Right ventricle myocardium superior (tissue), 1 donor: ENCODE data around the gene NFIB. TPM values are rescaled to one million over a fixed set of nuclear protein-coding genes. Genes with fewer than 3 reads are reported as not detected.
A peak's percentile ranks its signal among the peaks of the same experiment; 100 is the strongest.

Experiments used
- ATAC-seq: fragments of 200-7000 bp; cut with Tn5 transposase; one replicate; pipeline ENCODE4 v1.9.1; 2020; ENCODE audit warnings: mild to moderate bottlenecking; ENCODE audit not compliant: poor library complexity
- DNase-seq: peaks from one replicate; pipeline ENCODE4 v3.0.0-alpha.2; 2020
- intact Hi-C: fragments of 100-400 bp; cut with DNase I; formaldehyde crosslinking; loops from one replicate; pipeline ENCODE4 v1.11.2; 2022
- total RNA-seq: library from RNA; stranded (reverse); fragmentation: NEBNext Ultra II Directional; extraction: Animal tissue kit (Norgen Biotek cat#: 25700); gene quantifications from one replicate; pipeline ENCODE4 v1.2.1, GENCODE V29; 2021
- donor health status: DM: no; HTN: yes; CAD: no; lungs with severe emphysema.

NFIB gene
- total RNA-seq, 1 donor from 2014 or later, result 104 TPM

DNA sequence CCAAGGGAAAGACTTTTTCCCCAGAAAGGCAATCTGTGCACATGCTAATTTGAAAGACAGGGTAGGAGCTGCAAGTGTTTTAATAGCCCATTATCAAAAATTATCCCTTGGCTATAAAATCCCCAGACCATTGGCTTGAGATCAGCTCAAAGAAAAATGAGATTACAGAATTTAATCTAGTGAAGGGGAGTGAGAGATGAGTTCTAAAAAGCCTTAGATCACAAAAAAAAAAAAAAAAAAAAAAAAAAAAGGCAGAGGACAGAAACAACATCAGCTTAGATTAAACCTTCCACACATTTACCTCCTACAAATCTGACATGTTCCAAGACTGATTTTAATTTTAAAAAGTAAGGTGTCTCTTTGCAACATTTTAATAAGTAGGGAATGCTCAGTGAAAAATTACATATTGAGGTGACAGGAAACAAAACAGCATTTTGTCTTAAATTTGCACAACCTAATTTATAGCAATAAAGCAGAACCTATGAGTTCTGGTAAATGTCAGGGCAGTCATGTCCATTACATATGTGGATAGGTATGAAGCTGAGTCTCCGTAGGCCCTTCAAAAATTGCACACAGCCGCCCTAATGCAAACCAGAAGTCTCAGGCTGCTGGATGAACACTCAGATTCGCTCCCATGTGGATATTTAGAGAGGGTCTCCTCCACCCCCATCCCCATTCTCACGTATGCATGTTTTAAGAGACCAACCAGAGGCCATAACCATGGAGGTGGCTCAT, 43.4 kb downstream of the NFIB start:
- intact Hi-C loops, result no loop called here
- ATAC-seq, result no peak
- no peak for DNase-seq

- no peak for DNase-seq
- intact Hi-C loops, result no loop called here
- no peak for ATAC-seq
These were observed 44.0 kb downstream of the NFIB start for GRCh38 chr9:14269916-14270315.

- intact Hi-C loops, result no loop called here
- no peak for ATAC-seq
These were observed 50.0 kb downstream of the NFIB start for GRCh38 chr9:14263707-14264483.

DNA sequence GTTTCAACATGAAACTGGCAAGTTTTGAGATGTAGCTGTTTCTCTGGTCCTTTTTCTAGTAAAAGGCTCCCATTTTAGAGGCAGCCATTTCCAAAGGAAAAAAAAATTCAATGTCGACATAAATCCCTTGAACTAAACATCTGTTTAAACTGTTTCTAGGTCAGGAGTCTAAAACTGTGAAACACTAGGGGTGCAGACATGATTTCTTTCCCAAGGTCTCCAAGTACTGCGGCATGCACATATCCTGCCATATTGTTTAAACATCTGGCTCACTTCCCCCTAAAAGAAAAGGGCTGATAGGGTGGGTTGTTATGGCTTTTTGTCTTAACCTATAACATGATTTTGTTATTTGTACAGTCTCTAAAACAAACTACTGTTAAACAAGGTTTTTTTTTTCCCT, 51.1 kb downstream of the NFIB start:
- ATAC-seq (no peak), DNase-seq (no peak)
- intact Hi-C loops, result no loop called here

More at GRCh38 chr9:14263707-14264483, 50.0 kb downstream of the NFIB start:
- DNase-seq, result no peak

GRCh38 chr9:14261616-14262015, 52.3 kb downstream of the NFIB start:
- intact Hi-C loops, result no loop called here
- ATAC-seq (no peak), DNase-seq (no peak)

DNA sequence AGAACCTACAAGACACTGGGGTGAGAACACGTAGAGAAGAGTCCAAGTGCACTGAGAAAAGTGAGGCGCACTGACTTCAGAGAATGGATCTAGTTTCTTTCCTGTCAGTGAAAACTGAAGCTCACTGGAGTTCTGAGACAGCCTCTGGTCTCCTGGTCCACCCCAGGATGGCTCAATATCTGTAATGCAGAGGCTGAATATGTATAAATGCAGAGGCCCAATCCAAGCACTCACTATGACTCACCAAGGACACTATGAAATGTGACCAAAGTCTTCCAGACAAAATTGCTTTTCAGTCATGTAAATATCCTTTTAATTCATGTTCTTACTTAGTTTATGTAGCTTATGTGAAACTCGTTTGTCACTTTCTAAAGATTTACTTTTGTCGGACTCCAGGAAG, 53.8 kb downstream of the NFIB start:
- DNase-seq (no peak), ATAC-seq (no peak)
- intact Hi-C loops, result no loop called here

- DNase-seq (no peak), ATAC-seq (no peak)
- intact Hi-C loops, result no loop called here
These were observed 55.2 kb downstream of the NFIB start for GRCh38 chr9:14258660-14259239.

DNA sequence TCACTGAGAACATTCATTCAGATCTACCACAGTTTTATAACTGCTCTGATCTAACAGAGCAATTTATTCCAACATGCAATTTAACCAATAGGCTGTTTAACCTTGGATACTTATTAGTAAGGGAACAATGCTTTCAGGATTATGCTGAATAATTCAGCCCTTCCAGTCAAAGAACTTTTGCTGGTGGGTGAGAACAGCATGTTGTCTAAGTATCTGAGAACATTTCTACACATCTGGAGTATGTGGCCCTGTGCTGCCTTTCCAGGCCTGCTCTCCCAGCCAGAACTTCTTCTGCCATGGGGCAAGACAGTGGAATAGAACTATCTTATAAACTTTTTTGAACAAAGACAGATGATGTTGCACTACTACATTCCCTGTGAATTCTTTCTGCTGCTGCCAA, 55.8 kb downstream of the NFIB start:
- intact Hi-C loops, result no loop called here
- DNase-seq, result no peak

GRCh38 chr9:14256588-14256987, 57.4 kb downstream of the NFIB start:
- ATAC-seq (peak; percentile 68), DNase-seq (peak; percentile 22)
- intact Hi-C loops, result no loop called here

More for the DNA sequence above, 55.8 kb downstream of the NFIB start:
- ATAC-seq, result peak; percentile 20

DNA sequence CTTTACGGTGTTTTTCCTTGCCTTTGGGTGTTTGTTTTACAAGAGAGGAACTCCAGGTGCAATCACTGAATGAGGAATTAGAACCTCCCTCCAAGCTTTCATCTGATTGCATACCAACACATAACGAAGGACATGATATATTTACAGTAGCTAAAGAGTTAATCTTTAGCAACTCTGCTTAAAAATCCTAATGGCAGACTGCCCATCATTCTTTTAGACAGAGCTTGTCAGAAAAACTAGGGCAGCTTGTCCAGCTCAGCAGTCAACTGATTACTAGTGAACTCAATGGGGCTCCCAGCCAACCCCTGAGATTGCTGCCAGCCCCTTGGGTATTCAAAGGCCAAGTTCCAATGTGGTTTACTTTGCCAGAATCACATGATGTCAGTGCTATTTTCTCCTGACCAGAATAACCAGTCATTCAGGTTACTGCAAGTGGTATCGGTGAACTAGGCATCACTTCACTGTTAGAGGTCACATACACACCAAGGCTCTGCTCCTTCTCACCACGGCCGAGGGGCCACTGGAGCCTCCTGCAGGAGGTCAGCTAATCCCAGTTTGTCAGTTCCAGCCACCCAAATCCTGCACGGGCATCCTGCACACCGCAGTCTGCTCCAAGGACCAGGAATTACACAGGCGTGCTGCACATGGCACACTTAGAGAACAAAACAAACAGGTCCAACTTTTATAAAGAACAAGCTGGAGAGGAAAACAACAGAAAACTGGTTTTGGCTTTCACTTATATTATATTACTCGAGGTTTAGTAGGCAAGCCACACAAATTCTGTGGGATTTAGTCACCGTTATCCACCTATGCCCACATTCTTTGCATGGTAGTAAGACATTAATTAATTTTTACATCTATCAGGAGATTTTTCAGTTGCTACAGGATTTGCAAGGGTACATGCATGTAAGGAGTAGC, 62.5 kb downstream of the NFIB start:
- DNase-seq (peak; percentile 88), ATAC-seq (peak; percentile 95)
- intact Hi-C loops, result no loop called here

- DNase-seq (no peak), ATAC-seq (no peak)
- intact Hi-C loops, result no loop called here
These were observed 63.2 kb downstream of the NFIB start for GRCh38 chr9:14250794-14251153.

- DNase-seq (no peak), ATAC-seq (no peak)
- intact Hi-C loops, result no loop called here
These were observed 64.4 kb downstream of the NFIB start for GRCh38 chr9:14249527-14249926.

- intact Hi-C loops, result no loop called here
- ATAC-seq (no peak), DNase-seq (no peak)
These were observed 65.8 kb downstream of the NFIB start for GRCh38 chr9:14248149-14248548.

DNA sequence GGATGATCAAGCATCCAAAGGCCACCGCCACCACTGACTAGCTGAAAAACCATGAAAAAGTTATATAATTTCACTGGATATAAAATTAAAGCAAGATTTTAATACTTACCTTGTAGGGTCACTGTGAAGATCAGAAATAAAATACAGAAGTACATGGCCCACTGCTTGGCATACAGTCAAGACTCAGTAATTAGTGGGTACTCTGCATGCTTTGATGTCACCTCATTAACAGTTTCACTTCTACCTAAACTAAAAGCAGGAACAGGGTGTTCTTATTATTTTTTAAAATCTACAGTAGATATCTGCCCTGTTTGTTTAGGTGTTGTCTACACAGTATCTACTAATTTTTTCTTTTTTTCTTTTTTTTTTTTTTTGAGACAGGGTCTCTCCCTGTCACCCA, 66.4 kb downstream of the NFIB start:
- intact Hi-C loops, result no loop called here
- ATAC-seq (no peak), DNase-seq (no peak)

- intact Hi-C loops, result no loop called here
- DNase-seq, result no peak
- ATAC-seq, result no peak
These were observed 67.0 kb downstream of the NFIB start for GRCh38 chr9:14246951-14247350.

DNA sequence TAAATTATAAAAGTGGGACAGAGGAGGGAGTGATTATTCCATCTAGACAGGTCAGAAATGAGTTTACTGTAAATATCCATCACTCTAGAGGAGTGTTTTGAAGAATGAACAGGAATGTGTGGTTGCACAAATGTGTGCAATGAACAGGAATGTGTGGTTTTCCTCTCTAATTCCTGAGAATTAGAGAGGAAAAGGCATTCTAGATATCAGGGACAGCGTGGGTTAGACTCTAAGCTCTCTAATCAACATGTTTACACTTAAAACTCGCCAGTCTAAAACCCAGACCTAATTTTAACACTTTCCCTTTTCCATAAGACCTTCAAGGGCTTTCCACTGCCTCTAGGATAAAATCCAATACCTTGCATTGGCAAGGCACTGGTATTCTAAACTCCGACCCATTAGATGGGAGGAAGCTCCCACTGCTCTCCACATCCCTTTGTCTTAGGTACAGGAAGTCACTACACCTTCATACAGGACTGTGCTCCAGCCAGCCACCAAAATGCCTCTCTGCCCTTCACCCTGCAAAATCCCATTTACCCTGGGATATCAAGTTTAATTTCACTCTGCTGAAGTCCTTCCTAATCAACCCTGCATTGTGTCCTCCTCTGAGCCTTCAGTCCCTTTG, 67.9 kb downstream of the NFIB start:
- DNase-seq, result no peak
- no peak for ATAC-seq
- intact Hi-C loops, result no loop called here

GRCh38 chr9:14243514-14244042, 70.4 kb downstream of the NFIB start:
- no peak for DNase-seq
- no peak for ATAC-seq
- intact Hi-C loops, result no loop called here

- ATAC-seq, result no peak
- intact Hi-C loops, result no loop called here
- DNase-seq, result no peak
These were observed 71.7 kb downstream of the NFIB start for GRCh38 chr9:14242150-14242805.
